Activated CD4-positive, alpha-beta T cell treated with anti-CD3 and anti-CD28 coated beads for 36 hours (primary cell): ENCODE results near the gene FCHSD1. TPM values are rescaled to one million over a fixed set of nuclear protein-coding genes. Genes with fewer than 3 reads are reported as not detected.

Experiments
- ATAC-seq: fragments of 200-7000 bp; cut with Tn5 transposase; one replicate; pipeline ENCODE4 v1.10.0; 2021; ENCODE audit warnings: mild to moderate bottlenecking, moderate library complexity
- CTCF ChIA-PET: fragments of 350-600 bp; sonication (Branson Sonifier 250); formaldehyde crosslinking; loops from one replicate; lab custom pipeline; 2021; ENCODE audit warnings: antibody characterized with exemption; lab: Charles Lee
- POLR2A ChIA-PET: fragments of 350-600 bp; sonication (Branson Sonifier 250); formaldehyde crosslinking; loops from one replicate; lab custom pipeline; 2021; ENCODE audit warnings: antibody characterized with exemption, inconsistent platforms; lab: Charles Lee
- DNase-seq: peaks from one replicate; pipeline ENCODE4 v3.0.0-alpha.2; 2020
- H3K27ac Mint-ChIP-seq: one replicate; pipeline ENCODE4 v1.8.0; 2021; ENCODE audit warnings: mixed read lengths
- H3K27me3 Mint-ChIP-seq: one replicate; pipeline ENCODE4 v1.8.0; 2021; ENCODE audit warnings: mixed read lengths
- H3K36me3 Mint-ChIP-seq: one replicate; pipeline ENCODE4 v1.8.0; 2021; ENCODE audit warnings: low read depth, mixed read lengths
- H3K4me1 Mint-ChIP-seq: one replicate; pipeline ENCODE4 v1.8.0; 2021; ENCODE audit warnings: mixed read lengths
- H3K4me3 Mint-ChIP-seq: one replicate; pipeline ENCODE4 v1.8.0; 2021; ENCODE audit warnings: mild to moderate bottlenecking, moderate library complexity, mixed read lengths
- H3K9me3 Mint-ChIP-seq: one replicate; pipeline ENCODE4 v1.8.0; 2021; ENCODE audit warnings: low read depth, mixed read lengths
- intact Hi-C, 2 experiments: fragments of 100-400 bp; cut with DNase I in 1 of 2; cut with micrococcal nuclease in 1 of 2; formaldehyde crosslinking; loops; one replicate each; pipeline versions ENCODE4 v1.14.2 to v1.15.1; 2022 to 2024; cut with DNase I, micrococcal nuclease
- total RNA-seq, 2 experiments: library from RNA; stranded (reverse); gene quantifications; one replicate each; pipeline ENCODE4 v1.2.3, GENCODE V29; 2021

The FCHSD1 gene
- total RNA-seq, 2 experiments from 2014 or later = 28.2 to 32.9 TPM

DNA sequence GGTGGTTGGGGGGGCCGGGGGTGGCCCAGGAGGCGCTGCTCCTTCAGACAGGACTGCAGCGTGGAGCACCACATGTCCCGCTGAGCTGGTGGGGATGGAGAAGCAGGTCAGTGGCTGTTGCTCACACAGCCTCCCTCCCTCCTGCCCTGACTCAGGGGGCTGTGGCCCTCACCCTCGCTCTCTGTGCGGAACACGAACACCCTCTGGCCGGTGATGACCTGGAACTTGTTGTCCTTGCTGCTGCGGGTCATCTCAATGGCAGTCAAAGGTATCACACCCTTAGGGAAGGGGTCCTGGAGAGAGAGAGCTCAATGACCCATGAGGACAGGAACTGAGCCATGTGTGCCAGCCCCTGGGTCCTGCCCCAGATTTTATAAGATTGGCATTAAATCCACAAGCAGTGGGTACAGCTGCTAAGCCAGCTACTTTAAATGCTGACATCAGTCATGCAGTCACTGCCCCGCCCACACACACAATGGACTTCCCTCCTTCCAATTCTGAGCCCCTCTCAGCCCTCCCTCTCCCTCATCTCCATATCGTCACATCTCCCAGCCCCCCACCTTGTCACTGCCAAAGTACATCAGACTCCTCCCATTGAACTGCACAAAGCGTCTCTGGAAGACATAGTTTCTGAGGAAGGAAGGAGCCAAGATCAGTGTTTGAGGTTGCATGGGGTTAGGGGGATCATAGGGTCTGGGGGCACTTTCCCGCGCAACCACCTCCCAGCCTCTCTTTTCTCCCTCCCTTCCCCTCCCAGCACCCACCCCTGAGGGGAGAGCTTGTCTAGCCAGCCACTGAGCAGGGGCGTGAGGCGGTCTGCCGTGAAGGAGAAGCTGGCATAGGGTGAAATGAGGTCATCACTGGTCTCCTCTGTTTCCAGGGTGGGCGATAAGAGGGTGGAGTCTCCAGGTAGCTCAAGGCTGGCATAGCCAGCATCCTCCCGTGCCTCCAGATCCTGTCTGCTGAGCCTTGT lies 21.9 kb upstream of the FCHSD1 start:
- Mint-ChIP-seq H3K36me3 (no peaks in the 10 kb centered on the region), H3K9me3 (no peaks in the 10 kb centered on the region), H3K27me3 (no peaks in the 10 kb centered on the region), H3K4me3 (no peak overlapping the region), H3K4me1 (no peaks in the 10 kb centered on the region), H3K27ac (no peak overlapping the region)
- ATAC-seq = no peak
- no peak for DNase-seq
- ChIA-PET POLR2A (no interaction called here), CTCF (interaction anchor here (0.6 to 0.9 kb wide), 3 partner anchors 19 to 383 kb away, joined by 3 to 5 read pairs (median 3); no protein-coding TSS in a partner anchor)
- intact Hi-C loops = no loop called here

DNA sequence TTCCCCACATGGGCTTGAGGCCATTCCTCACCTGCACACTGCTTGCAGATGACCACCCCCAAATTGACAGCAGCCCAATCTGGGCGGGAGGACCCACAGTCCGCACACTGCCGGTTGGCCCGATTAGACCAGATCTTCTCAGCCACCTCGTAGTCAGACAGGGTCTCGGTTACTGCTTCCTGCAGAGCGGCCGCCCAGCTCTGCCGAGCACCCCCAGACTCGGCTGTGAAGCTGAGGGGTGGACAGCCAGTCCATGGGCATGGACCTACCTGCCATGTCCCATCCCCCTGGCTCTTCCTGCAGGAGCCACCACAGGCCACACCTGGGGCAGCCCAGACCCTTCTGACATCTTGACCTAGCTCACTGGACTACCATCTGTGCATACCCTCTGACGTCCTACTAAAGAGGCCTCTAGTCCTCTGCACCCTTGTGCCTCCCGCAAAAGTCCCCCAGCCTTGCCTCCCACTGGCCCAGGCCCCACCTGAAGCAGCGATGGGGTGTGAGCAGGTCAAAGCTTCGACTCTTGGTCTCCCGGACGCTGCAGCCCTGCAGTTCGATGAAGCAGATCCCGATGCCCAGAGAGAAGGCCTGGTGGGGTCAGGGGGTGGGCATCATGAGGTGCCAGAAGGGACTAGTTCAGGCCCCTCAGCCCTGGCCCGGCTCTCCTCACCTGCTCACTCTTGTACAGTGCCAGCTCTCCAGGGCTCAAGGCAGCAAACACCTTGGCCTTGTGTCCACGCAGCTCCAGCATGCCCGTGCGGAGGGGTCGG lies 21.0 kb upstream of the FCHSD1 start:
- Mint-ChIP-seq H3K4me1 (no peaks in the 10 kb centered on the region), H3K27ac (no peak overlapping the region), H3K4me3 (no peak overlapping the region), H3K27me3 (no peaks in the 10 kb centered on the region), H3K9me3 (no peaks in the 10 kb centered on the region), H3K36me3 (no peaks in the 10 kb centered on the region)
- intact Hi-C loops = no loop called here
- POLR2A ChIA-PET = no interaction called here
- no peak for DNase-seq
- no peak for ATAC-seq
- CTCF ChIA-PET = interaction anchor here (0.6 kb wide), 1 partner anchor 20 kb away, joined by 3 read pairs; no protein-coding TSS in a partner anchor

DNA sequence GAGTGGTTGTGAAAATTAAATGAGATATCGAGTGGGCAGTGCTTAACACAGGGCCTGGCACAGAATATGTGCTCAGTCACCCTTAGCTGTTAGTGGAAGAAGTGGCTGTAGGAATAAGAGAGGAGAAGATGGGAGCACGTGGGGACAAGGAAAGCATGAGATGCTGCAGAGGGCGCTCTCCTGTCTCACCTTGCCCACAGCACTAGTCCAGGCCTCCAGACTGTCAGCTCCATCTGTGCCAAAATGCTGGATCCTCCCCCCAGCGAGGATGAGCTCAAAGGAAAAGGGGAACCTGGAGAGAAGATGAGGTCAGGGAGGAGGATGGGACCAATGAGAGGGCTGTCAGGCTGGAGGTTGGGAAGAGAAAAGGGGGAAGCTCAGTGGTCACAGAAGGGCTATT lies 18.3 kb upstream of the FCHSD1 start:
- POLR2A ChIA-PET = no interaction called here
- H3K9me3 Mint-ChIP-seq = no peaks in the 10 kb centered on the region
- H3K4me3 Mint-ChIP-seq = no peak overlapping the region
- no peak overlapping the region for H3K27ac Mint-ChIP-seq
- CTCF ChIA-PET = interaction anchor here (0.6 to 2.4 kb wide), 12 partner anchors 12 to 974 kb away, joined by 3 to 9 read pairs (median 4); no protein-coding TSS in a partner anchor
- no peaks in the 10 kb centered on the region for H3K36me3 Mint-ChIP-seq
- ATAC-seq (no peak), DNase-seq (no peak)
- H3K4me1 Mint-ChIP-seq = peaks cover 4% of the 10 kb centered on the region
- no peaks in the 10 kb centered on the region for H3K27me3 Mint-ChIP-seq
- intact Hi-C loops = loop anchor here in 1 of 2 experiments (10.0 kb wide), 1 partner anchor 295 kb away; the partner anchor contains the start of gene RNF14

DNA sequence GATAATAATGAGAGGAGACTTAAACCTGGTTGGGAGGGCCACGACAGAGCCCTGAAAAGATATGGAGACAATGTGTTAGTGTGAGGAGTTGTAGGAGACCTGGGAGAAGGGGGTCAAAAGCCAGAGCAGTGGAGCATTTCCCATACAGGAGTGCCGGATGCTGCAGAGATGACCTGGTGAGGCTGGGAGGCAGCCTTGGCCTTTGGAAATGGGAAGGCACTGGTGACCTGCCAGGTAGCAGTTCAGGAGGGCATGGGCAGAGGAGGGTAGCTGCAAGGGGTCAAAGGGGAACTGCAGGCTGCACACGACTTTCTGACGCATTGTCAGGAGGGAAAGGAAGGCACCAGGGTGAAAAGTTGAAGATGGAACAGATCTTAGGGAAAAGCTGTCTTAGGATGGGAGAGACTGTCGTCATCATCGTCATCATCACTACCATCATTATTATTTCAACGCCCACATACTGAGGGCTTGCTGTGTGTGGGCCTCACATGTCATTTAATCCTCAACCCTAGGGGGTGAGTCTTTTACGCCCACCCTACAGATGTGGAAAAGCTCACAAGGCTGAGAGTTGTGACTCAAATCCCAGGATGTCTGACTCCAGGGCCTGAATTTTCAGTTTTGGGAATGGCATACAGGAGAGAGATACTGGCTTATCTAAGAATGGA lies 17.5 kb upstream of the FCHSD1 start:
- ChIA-PET CTCF (interaction anchor here (0.6 to 2.4 kb wide), 11 partner anchors 19 to 975 kb away, joined by 3 to 8 read pairs (median 3); partner anchors contain the start of gene RNF14), POLR2A (no interaction called here)
- Mint-ChIP-seq H3K27ac (no peak overlapping the region), H3K9me3 (no peaks in the 10 kb centered on the region), H3K4me3 (no peak overlapping the region), H3K4me1 (peaks cover 4% of the 10 kb centered on the region), H3K27me3 (no peaks in the 10 kb centered on the region), H3K36me3 (no peaks in the 10 kb centered on the region)
- DNase-seq = no peak
- no peak for ATAC-seq
- intact Hi-C loops = loop anchor here in 1 of 2 experiments (10.0 kb wide), 1 partner anchor 296 kb away; the partner anchor contains the start of gene RNF14

DNA sequence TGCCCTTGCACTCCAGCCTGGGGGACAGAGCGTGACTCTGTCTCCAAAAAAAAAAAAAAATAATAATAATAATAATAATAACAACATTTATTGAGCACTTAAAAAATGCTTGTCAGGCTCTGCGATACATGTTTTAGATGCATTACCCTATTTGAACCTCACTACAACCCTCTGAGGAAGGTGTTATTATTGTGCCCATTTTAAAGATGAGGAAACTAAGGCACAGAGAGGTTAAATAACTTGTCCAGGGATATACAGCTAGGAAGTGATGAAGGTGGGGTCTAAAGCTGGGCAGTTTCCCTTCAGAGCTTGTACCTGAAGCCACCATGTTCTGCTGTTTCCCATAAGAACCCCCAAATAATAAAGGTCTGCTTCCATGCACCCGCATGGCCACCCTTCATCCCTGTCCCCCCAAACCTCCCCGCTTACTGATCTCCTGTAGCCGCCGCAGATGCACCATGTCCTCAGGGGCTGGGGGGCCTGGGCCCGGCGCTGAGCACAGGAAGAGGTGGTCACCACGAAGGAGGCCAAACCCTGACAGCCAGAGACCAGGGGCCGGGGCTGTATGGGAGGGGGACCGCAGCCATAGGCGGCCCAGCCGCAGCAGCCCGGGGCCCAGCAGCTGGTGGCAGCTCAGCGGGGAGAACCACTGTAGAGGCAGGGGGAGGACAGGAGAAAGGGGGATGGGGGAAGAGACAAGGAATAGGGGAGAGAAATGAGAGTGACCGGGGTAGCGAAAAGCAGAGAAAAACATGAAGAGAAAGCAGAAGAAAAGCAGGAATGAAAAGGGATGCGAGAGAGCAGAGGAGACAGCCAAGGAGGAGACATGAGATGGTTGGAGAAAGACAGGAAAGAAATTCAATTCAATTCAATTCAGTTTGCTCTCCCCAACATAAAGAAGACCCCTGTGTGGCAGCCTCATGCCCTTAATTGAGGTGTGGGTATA lies 15.1 kb upstream of the FCHSD1 start:
- DNase-seq (no peak), ATAC-seq (no peak)
- H3K36me3 Mint-ChIP-seq = no peaks in the 10 kb centered on the region
- H3K9me3 Mint-ChIP-seq = no peaks in the 10 kb centered on the region
- H3K27me3 Mint-ChIP-seq = no peaks in the 10 kb centered on the region
- no peak overlapping the region for H3K27ac Mint-ChIP-seq
- peaks cover 4% of the 10 kb centered on the region for H3K4me1 Mint-ChIP-seq
- intact Hi-C loops = loop anchor here (1.0 to 10.0 kb wide), 5 partner anchors 36 to 299 kb away; partner anchors contain the start of gene RNF14 (in 1 of the 2)
- ChIA-PET CTCF (interaction anchor here (0.6 to 3.1 kb wide), 6 partner anchors 15 to 303 kb away, joined by 3 to 34 read pairs (median 10); partner anchors contain the start of genes FCHSD1, PCDH1 and RNF14), POLR2A (no interaction called here)
- H3K4me3 Mint-ChIP-seq = no peak overlapping the region

DNA sequence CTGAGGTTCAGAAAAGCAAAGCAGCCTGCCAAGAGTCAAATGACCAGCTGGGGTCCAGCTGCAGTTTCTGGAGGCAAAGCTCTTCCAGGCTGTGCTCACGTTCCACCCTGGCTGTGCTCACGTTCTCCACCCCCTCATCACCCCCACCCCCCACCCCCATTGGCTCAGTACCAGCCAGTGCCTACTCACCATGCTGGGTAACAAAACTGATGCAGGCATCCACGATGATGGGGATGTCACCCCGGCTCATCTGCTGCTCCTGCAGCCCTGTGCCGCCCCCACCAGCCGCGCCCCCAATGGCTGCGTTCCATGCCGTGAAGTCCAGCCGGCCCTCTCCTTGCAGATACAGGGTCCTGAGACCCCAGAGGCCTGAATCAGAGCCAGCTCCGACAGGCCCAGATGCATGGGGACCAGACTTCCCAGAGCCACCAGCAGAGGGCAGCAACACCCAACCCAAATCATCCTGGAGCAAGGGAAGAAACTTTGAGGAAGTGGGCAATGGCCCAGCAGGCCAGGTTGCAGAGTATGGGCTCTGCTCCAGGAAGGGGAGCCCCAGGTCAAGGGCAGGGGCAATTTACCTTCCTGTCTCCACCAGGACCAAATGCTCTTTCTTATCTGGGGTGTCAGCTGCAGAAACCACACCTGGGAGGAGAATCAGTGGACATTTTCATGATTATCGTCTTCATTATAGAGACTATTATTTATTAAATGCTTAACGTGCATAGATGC lies 13.7 kb upstream of the FCHSD1 start:
- ATAC-seq = peak; percentile 97
- no peak overlapping the region for H3K4me3 Mint-ChIP-seq
- no peaks in the 10 kb centered on the region for H3K27me3 Mint-ChIP-seq
- intact Hi-C loops = loop anchor here (1.0 to 10.0 kb wide), 5 partner anchors 37 to 300 kb away; partner anchors contain the start of gene RNF14 (in 1 of the 2)
- H3K27ac Mint-ChIP-seq = no peak overlapping the region
- no peaks in the 10 kb centered on the region for H3K9me3 Mint-ChIP-seq
- H3K36me3 Mint-ChIP-seq = no peaks in the 10 kb centered on the region
- ChIA-PET CTCF (interaction anchor here (0.6 to 3.1 kb wide), 21 partner anchors 11 to 326 kb away, joined by 3 to 34 read pairs (median 4); partner anchors contain the start of genes FCHSD1, PCDH1 and PCDH12), POLR2A (no interaction called here)
- DNase-seq = peak; percentile 86
- H3K4me1 Mint-ChIP-seq = peaks cover 4% of the 10 kb centered on the region

DNA sequence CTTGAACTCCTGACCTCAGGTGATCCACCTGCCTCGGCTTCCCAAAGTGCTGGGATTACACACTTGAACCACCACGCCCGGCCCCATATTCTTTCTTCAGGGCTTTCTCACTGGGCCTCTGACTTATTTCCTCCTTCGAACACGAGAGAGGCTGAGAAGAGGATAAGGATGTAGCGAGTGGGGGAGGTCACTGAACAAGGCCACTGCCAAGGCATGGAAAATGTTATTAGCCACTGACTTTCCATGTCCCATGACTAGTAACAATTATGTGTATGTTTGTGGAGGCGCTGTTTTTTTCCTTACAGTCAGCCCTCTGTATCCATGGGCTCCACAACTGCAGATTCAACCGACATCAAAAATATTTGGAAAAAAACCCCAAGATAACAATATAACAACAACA lies 12.3 kb upstream of the FCHSD1 start:
- ATAC-seq (no peak), DNase-seq (no peak)
- Mint-ChIP-seq H3K9me3 (no peaks in the 10 kb centered on the region), H3K36me3 (no peaks in the 10 kb centered on the region), H3K27me3 (no peaks in the 10 kb centered on the region), H3K27ac (no peak overlapping the region), H3K4me1 (peaks cover 4% of the 10 kb centered on the region), H3K4me3 (no peak overlapping the region)
- CTCF ChIA-PET = interaction anchor here (0.7 to 3.1 kb wide), 8 partner anchors 26 to 304 kb away, joined by 3 to 34 read pairs (median 4); partner anchors contain the start of genes HDAC3, PCDH1 and RELL2
- POLR2A ChIA-PET = no interaction called here
- intact Hi-C loops = loop anchor here in 1 of 2 experiments (10.0 kb wide), 1 partner anchor 301 kb away; the partner anchor contains the start of gene RNF14

- no peaks in the 10 kb centered on the region for H3K27me3 Mint-ChIP-seq
- ChIA-PET POLR2A (no interaction called here), CTCF (interaction anchor here (0.6 to 0.9 kb wide), 4 partner anchors 30 to 752 kb away, joined by 3 read pairs; no protein-coding TSS in a partner anchor)
- intact Hi-C loops = loop anchor here in 1 of 2 experiments (10.0 kb wide), 1 partner anchor 303 kb away; the partner anchor contains the start of gene RNF14
- ATAC-seq (no peak), DNase-seq (no peak)
- no peak overlapping the region for H3K27ac Mint-ChIP-seq
- no peaks in the 10 kb centered on the region for H3K36me3 Mint-ChIP-seq
- no peaks in the 10 kb centered on the region for H3K9me3 Mint-ChIP-seq
- H3K4me3 Mint-ChIP-seq = no peak overlapping the region
- peaks cover 4% of the 10 kb centered on the region for H3K4me1 Mint-ChIP-seq
Observed at GRCh38 chr5:141662028-141662427, 10.8 kb upstream of the FCHSD1 start.

DNA sequence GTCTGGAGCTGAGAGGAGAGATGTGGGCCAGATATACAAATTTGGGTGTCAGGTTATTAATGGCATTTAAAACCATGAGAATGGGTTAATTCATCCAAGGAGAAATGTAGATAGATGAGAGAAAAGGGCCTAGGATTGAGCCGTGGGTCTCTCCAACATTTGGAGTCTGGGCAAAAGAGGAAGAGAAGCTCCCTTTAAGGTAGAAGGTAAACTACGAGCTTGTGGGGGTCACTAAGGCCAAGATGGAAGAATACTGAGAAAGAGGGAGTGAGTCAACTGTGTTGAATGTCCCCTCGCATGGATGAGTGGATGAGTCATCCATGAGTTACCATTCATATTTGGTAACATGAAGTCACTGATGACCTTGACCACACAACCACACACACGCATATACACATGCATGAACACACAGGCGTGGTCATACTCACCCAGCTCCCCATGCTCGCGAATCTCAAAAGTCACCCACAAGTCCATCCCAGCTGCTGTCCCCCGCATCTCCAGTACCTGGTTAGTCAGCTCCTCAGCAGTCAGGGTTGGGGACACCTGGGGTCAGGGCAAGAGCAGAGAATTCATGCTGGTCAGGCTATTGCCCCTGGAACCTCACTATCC lies 6.8 kb upstream of the FCHSD1 start:
- no peaks in the 10 kb centered on the region for H3K36me3 Mint-ChIP-seq
- no peaks in the 10 kb centered on the region for H3K4me1 Mint-ChIP-seq
- ChIA-PET CTCF (interaction anchor here (0.7 to 2.3 kb wide), 5 partner anchors 12 to 1111 kb away, joined by 3 to 6 read pairs (median 4); no protein-coding TSS in a partner anchor), POLR2A (interaction anchor here (0.6 kb wide), 1 partner anchor 66 kb away, joined by 3 read pairs; no protein-coding TSS in a partner anchor)
- no peaks in the 10 kb centered on the region for H3K27me3 Mint-ChIP-seq
- H3K9me3 Mint-ChIP-seq = no peaks in the 10 kb centered on the region
- peak; percentile 42 for ATAC-seq
- H3K4me3 Mint-ChIP-seq = no peak overlapping the region
- no peak overlapping the region for H3K27ac Mint-ChIP-seq
- DNase-seq = peak; percentile 27
- intact Hi-C loops = no loop called here
